Measurements from ENCODE around the gene AGAP2.

Gene AGAP2

DNA sequence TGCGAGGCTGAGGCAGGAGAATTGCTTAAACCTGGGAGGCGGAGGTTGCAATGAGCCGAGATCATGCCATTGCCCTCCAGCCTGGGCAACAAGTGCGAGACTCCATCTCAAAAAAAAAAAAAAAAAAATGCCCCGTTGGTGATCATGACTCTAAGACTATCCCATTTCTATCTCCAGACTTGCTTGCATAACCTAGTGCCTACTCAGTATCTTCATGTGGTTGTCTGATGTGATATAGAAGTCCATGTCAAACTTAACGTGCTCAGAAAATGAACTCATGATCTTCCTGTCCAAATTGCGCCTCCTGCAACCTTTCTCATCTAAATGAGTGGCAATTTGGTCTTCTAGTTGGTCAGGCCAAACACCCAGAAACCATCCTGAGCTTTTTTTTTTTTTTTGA lies 39.4 kb upstream of the AGAP2 start:
- TF ChIP-seq GABPA (IDR thresholded peaks at IDR 0.05; ENCODE audit: low read depth) = no peak
- TF ChIP-seq, protein P1, sequence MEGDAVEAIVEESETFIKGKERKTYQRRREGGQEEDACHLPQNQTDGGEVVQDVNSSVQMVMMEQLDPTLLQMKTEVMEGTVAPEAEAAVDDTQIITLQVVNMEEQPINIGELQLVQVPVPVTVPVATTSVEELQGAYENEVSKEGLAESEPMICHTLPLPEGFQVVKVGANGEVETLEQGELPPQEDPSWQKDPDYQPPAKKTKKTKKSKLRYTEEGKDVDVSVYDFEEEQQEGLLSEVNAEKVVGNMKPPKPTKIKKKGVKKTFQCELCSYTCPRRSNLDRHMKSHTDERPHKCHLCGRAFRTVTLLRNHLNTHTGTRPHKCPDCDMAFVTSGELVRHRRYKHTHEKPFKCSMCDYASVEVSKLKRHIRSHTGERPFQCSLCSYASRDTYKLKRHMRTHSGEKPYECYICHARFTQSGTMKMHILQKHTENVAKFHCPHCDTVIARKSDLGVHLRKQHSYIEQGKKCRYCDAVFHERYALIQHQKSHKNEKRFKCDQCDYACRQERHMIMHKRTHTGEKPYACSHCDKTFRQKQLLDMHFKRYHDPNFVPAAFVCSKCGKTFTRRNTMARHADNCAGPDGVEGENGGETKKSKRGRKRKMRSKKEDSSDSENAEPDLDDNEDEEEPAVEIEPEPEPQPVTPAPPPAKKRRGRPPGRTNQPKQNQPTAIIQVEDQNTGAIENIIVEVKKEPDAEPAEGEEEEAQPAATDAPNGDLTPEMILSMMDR (IDR thresholded peaks at IDR 0.05; ENCODE audit: insufficient read depth, low read length) = no peak
- no peak for TF ChIP-seq POLR2AphosphoS5 (IDR thresholded peaks at IDR 0.05; ENCODE audit: low read depth)
- TF ChIP-seq, protein P2, sequence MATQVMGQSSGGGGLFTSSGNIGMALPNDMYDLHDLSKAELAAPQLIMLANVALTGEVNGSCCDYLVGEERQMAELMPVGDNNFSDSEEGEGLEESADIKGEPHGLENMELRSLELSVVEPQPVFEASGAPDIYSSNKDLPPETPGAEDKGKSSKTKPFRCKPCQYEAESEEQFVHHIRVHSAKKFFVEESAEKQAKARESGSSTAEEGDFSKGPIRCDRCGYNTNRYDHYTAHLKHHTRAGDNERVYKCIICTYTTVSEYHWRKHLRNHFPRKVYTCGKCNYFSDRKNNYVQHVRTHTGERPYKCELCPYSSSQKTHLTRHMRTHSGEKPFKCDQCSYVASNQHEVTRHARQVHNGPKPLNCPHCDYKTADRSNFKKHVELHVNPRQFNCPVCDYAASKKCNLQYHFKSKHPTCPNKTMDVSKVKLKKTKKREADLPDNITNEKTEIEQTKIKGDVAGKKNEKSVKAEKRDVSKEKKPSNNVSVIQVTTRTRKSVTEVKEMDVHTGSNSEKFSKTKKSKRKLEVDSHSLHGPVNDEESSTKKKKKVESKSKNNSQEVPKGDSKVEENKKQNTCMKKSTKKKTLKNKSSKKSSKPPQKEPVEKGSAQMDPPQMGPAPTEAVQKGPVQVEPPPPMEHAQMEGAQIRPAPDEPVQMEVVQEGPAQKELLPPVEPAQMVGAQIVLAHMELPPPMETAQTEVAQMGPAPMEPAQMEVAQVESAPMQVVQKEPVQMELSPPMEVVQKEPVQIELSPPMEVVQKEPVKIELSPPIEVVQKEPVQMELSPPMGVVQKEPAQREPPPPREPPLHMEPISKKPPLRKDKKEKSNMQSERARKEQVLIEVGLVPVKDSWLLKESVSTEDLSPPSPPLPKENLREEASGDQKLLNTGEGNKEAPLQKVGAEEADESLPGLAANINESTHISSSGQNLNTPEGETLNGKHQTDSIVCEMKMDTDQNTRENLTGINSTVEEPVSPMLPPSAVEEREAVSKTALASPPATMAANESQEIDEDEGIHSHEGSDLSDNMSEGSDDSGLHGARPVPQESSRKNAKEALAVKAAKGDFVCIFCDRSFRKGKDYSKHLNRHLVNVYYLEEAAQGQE (IDR thresholded peaks at IDR 0.05; ENCODE audit: insufficient replicate concordance, low read depth) = no peak
- no peak for TF ChIP-seq SPI1 (IDR thresholded peaks at IDR 0.05; ENCODE audit: borderline replicate concordance, low read depth)
- no peak for DNase-seq (ENCODE audit: low read depth in 1 of 2, low spot score in 1 of 2)
- H3K27ac ChIP-seq (replicated peaks) = no peak overlapping the region
- no peaks in the 10 kb centered on the region for H3K27me3 ChIP-seq (ENCODE audit: insufficient read depth, poor library complexity, severe bottlenecking)
- no peak overlapping the region for H3K4me3 ChIP-seq (replicated peaks; ENCODE audit: insufficient read depth, low read length)

DNA sequence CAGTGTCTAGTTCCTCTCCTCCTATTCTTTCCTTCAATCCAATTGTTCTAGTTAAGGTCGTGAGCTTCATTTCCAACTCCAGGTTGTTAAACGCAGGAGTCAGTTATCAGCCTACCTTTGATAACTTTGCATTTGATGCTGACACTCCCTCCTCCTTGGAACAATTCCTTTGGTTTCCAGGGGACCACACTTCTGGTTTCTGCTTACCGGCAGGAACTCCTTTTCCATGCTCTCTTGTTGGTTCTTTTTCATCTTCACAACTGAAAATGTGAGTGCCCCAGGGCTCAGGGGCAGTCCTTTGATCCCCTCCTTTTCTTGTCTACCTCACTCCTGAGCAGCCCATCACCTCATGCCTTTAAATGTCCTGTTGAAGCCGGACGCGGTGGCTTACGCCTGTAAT lies 38.8 kb upstream of the AGAP2 start:
- Histone ChIP-seq H3K27me3 (ENCODE audit: insufficient read depth, poor library complexity, severe bottlenecking) (no peaks in the 10 kb centered on the region), H3K27ac (replicated peaks) (no peak overlapping the region), H3K4me3 (replicated peaks; ENCODE audit: insufficient read depth, low read length) (no peak overlapping the region)
- TF ChIP-seq, protein P1 (IDR thresholded peaks at IDR 0.05; ENCODE audit: insufficient read depth, low read length) = no peak
- TF ChIP-seq SPI1 (IDR thresholded peaks at IDR 0.05; ENCODE audit: borderline replicate concordance, low read depth) (no peak), GABPA (IDR thresholded peaks at IDR 0.05; ENCODE audit: low read depth) (no peak), POLR2AphosphoS5 (IDR thresholded peaks at IDR 0.05; ENCODE audit: low read depth) (no peak)
- TF ChIP-seq, protein P2 (IDR thresholded peaks at IDR 0.05; ENCODE audit: insufficient replicate concordance, low read depth) = no peak
- no peak for DNase-seq (ENCODE audit: low read depth in 1 of 2, low spot score in 1 of 2)

DNA sequence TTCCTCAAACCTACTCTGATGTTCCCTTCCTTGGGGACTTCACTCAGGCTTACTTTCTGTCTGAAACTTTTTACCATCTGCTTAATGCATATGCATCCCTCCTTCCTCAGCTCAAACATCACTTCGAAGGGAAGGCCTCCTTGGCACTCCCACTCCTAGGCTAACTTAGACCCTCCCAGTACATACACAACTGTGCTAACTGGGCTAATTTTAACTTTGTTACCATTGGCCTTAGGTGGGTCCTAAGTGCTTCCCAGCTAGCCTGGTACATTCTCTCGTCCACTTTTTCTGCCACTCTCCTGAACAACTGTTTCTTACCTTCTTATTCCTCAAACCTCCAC lies 37.7 kb upstream of the AGAP2 start:
- no peak for DNase-seq (ENCODE audit: low read depth in 1 of 2, low spot score in 1 of 2)
- Histone ChIP-seq H3K4me3 (replicated peaks; ENCODE audit: insufficient read depth, low read length) (no peak overlapping the region), H3K27ac (replicated peaks) (no peak overlapping the region), H3K27me3 (ENCODE audit: insufficient read depth, poor library complexity, severe bottlenecking) (no peaks in the 10 kb centered on the region)
- no peak for TF ChIP-seq SPI1 (IDR thresholded peaks at IDR 0.05; ENCODE audit: borderline replicate concordance, low read depth)
- no peak for TF ChIP-seq POLR2AphosphoS5 (IDR thresholded peaks at IDR 0.05; ENCODE audit: low read depth)
- TF ChIP-seq, protein P1 (IDR thresholded peaks at IDR 0.05; ENCODE audit: insufficient read depth, low read length) = no peak
- TF ChIP-seq, protein P2 (IDR thresholded peaks at IDR 0.05; ENCODE audit: insufficient replicate concordance, low read depth) = no peak
- TF ChIP-seq GABPA (IDR thresholded peaks at IDR 0.05; ENCODE audit: low read depth) = no peak

Measured in HL-60 (cell line).